Measurements from ENCODE around the gene KNDC1.
"Not testable (repeated sequence)": the region's sequence is repeated elsewhere in the genome, so short reads cannot be mapped to it uniquely, and the experiment has no call there.

Gene KNDC1

GRCh38 chr10:133225707-133226191, 65.7 kb downstream of the KNDC1 start:
- Mint-ChIP-seq H3K4me3 (no peak overlapping the region), H3K36me3 (ENCODE audit: low read depth) (no peaks in the 10 kb centered on the region), H3K27ac (no peak overlapping the region), H3K4me1 (peaks cover 24% of the 10 kb centered on the region), H3K27me3 (peaks cover 41% of the 10 kb centered on the region), H3K9me3 (no peaks in the 10 kb centered on the region)
- DNase-seq (no peak), ATAC-seq (peak; percentile 59)

DNA sequence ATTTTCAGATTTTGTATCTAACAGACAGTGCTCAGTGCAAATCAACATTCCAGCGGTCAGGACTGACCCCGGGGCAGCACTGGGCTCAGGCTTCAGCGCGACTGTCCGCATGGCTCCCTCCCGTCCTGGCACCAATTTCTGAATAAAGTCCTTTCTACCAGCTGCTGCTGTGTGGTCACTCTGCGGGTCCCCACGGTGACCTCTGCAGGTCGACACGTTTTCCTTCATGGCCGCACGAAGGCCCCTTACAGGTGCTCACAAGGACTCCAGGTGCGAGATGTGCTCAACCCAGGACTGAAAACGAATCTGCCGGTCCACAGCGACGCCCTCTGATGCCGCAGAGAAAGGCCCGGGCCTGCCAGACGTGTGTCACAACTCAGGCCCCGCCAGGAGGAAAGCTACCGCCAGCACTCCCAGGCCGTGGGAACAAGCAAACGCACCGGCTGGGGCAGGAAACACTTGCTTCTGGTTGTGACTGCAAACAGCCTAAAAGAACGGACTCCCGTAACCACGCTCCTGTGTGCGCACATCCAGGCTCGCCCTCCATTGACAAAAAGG, 66.3 kb downstream of the KNDC1 start:
- Mint-ChIP-seq H3K9me3 (no peaks in the 10 kb centered on the region), H3K27ac (no peak overlapping the region), H3K27me3 (peaks cover 36% of the 10 kb centered on the region), H3K4me1 (peaks cover 24% of the 10 kb centered on the region), H3K4me3 (no peak overlapping the region), H3K36me3 (ENCODE audit: low read depth) (no peaks in the 10 kb centered on the region)
- ATAC-seq (peak; percentile 47), DNase-seq (peak; percentile 27)

DNA sequence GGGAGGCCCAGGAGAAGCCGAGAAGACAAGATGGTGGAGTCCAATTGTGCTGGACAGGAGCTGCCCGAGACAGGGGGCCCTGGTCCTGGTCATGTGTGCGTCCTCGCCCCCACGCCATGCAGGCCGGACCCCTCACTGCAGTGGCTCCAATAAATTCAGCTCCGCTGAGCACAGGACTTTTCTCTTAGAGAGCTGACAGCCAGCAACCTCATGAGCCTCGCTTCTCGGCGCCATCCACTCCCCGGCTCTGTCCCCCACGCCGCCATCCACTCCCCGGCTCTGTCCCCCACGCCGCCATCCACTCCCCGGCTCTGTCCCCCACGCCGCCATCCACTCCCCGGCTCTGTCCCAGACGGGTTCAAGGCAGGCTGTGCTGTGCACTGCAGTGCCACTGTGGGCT, 67.2 kb downstream of the KNDC1 start:
- Mint-ChIP-seq H3K27ac (no peak overlapping the region), H3K27me3 (peaks cover 41% of the 10 kb centered on the region), H3K4me3 (no peak overlapping the region), H3K4me1 (peaks cover 27% of the 10 kb centered on the region), H3K36me3 (ENCODE audit: low read depth) (no peaks in the 10 kb centered on the region), H3K9me3 (no peaks in the 10 kb centered on the region)
- DNase-seq (no peak), ATAC-seq (no peak)

DNA sequence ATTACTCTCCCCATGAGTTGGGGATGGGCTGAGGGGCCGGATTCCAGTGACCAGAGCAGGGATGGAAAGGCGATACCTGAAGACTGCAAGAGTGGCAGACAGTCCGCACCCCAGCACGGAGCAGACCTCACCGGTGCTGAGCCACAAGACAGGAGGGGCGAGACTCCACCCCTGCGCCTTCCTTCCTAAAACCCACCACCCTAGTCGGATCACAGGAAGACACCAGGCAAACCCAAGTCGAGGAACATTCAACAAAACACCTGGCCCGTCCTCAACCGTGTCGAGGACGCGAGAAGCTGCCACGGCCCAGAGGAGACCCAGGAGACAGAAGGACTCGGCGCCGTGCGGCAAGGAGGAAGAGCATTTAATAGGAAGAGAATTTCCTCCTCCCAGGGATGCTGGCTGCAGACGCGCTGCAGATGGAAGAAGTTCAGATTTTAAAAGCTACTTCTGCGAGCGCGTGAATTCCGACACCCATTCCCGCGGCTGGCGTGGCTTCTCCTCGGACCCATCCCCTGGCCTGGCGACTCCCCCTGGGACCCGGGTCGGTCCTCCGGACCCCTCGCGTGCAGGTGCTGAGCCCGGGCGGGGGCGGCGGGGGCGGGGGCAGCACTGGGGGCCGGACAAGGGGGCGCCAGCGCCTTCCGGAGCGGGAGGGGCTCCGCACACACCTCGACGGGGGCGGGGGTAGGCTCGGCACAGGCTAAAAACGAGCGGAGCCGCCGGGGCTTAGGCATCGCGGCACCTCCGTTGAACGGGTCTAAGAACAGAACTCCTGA, 69.4 kb downstream of the KNDC1 start:
- Mint-ChIP-seq H3K36me3 (ENCODE audit: low read depth) (no peaks in the 10 kb centered on the region), H3K27me3 (peaks cover 58% of the 10 kb centered on the region), H3K4me1 (peaks cover 27% of the 10 kb centered on the region), H3K9me3 (no peaks in the 10 kb centered on the region), H3K4me3 (no peak overlapping the region), H3K27ac (no peak overlapping the region)
- ATAC-seq (no peak), DNase-seq (no peak)

GRCh38 chr10:133230044-133230361, 70.0 kb downstream of the KNDC1 start, which contains the start of gene UTF1:
Gene UTF1, plus strand, starts transcription at chr10:133230217. Its CDS starts 72 bp downstream, at chr10:133230289.
- H3K4me3 Mint-ChIP-seq = no peak within 1 kb of the TSS
- no peak within 1 kb of the TSS for H3K27ac Mint-ChIP-seq
- H3K9me3 Mint-ChIP-seq = no peaks in the 10 kb centered on the region
- ATAC-seq = no peak
- peaks cover 61% of the 10 kb centered on the region for H3K27me3 Mint-ChIP-seq
- no peaks in the 10 kb centered on the region for H3K36me3 Mint-ChIP-seq (ENCODE audit: low read depth)
- peaks cover 27% of the 10 kb centered on the region for H3K4me1 Mint-ChIP-seq
- DNase-seq = no peak

GRCh38 chr10:133230387-133231195, 70.6 kb downstream of the KNDC1 start:
- Mint-ChIP-seq H3K4me1 (peaks cover 25% of the 10 kb centered on the region), H3K36me3 (ENCODE audit: low read depth) (no peaks in the 10 kb centered on the region), H3K4me3 (no peak overlapping the region), H3K9me3 (no peaks in the 10 kb centered on the region), H3K27ac (no peak overlapping the region), H3K27me3 (peaks cover 61% of the 10 kb centered on the region)
- DNase-seq (no peak), ATAC-seq (no peak)

GRCh38 chr10:133231244-133231945, 71.4 kb downstream of the KNDC1 start:
- Mint-ChIP-seq H3K36me3 (ENCODE audit: low read depth) (no peaks in the 10 kb centered on the region), H3K27me3 (peaks cover 64% of the 10 kb centered on the region), H3K4me3 (no peak overlapping the region), H3K4me1 (peaks cover 20% of the 10 kb centered on the region), H3K9me3 (no peaks in the 10 kb centered on the region), H3K27ac (no peak overlapping the region)
- DNase-seq = no peak
- ATAC-seq = no peak

DNA sequence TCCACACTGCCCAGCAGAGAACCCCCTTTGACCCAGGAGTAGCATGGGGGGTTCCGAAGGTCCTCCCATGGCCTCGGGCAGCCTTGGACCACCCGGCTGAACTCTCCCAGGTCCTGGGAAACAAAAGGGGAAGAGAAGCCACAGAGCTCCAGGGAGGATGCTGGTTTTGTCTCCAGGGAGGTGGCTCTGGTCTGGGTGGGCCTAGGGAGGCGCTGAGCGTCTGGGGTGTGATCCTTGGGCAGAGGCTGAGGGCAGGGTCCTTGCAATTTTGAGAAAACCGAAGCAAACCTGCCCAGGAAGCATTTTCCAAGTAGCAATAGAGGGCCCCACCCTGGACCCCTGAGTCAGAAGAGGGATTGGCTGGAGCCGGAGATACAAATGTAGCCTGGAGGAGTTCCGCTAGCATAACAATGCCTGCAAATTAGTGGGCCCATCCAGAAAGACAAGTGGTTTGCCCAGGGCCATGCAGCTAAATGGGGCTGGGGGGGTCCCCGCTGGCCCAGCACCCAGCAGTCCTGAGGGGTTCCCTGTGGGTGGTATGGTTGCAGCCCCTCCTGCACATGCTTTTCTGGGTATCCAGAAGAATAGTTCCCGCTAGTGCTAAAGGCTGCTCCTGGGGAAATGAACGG, 72.0 kb downstream of the KNDC1 start:
- no peak overlapping the region for H3K4me3 Mint-ChIP-seq

GRCh38 chr10:133234796-133235195, 74.8 kb downstream of the KNDC1 start:
- ATAC-seq; H3K36me3 Mint-ChIP-seq (ENCODE audit: low read depth); H3K27ac Mint-ChIP-seq; H3K9me3 Mint-ChIP-seq; DNase-seq; H3K4me1 Mint-ChIP-seq; H3K4me3 Mint-ChIP-seq: not testable (repeated sequence)
- H3K27me3 Mint-ChIP-seq = peaks cover 50% of the 10 kb centered on the region

More for the DNA sequence above, 72.0 kb downstream of the KNDC1 start:
- DNase-seq = no peak
- ATAC-seq = no peak
- H3K27me3 Mint-ChIP-seq = peaks cover 58% of the 10 kb centered on the region
- H3K36me3 Mint-ChIP-seq (ENCODE audit: low read depth) = no peaks in the 10 kb centered on the region
- H3K4me1 Mint-ChIP-seq = peaks cover 15% of the 10 kb centered on the region
- no peaks in the 10 kb centered on the region for H3K9me3 Mint-ChIP-seq
- H3K27ac Mint-ChIP-seq = no peak overlapping the region

GRCh38 chr10:133235265-133235855, 75.3 kb downstream of the KNDC1 start:
- H3K27me3 Mint-ChIP-seq = peaks cover 52% of the 10 kb centered on the region
- DNase-seq (no peak), ATAC-seq (no peak)
- H3K4me3 Mint-ChIP-seq = no peak overlapping the region
- peaks cover 7% of the 10 kb centered on the region for H3K4me1 Mint-ChIP-seq
- H3K36me3 Mint-ChIP-seq (ENCODE audit: low read depth) = no peaks in the 10 kb centered on the region
- H3K27ac Mint-ChIP-seq = no peak overlapping the region
- no peaks in the 10 kb centered on the region for H3K9me3 Mint-ChIP-seq

GRCh38 chr10:133235932-133236331, 75.9 kb downstream of the KNDC1 start:
- DNase-seq = no peak
- H3K4me3 Mint-ChIP-seq = peak overlapping the region; percentile 24
- H3K27ac Mint-ChIP-seq = no peak overlapping the region
- no peaks in the 10 kb centered on the region for H3K9me3 Mint-ChIP-seq
- no peak for ATAC-seq
- H3K27me3 Mint-ChIP-seq = peaks cover 56% of the 10 kb centered on the region
- no peaks in the 10 kb centered on the region for H3K36me3 Mint-ChIP-seq (ENCODE audit: low read depth)
- peaks cover 11% of the 10 kb centered on the region for H3K4me1 Mint-ChIP-seq

DNA sequence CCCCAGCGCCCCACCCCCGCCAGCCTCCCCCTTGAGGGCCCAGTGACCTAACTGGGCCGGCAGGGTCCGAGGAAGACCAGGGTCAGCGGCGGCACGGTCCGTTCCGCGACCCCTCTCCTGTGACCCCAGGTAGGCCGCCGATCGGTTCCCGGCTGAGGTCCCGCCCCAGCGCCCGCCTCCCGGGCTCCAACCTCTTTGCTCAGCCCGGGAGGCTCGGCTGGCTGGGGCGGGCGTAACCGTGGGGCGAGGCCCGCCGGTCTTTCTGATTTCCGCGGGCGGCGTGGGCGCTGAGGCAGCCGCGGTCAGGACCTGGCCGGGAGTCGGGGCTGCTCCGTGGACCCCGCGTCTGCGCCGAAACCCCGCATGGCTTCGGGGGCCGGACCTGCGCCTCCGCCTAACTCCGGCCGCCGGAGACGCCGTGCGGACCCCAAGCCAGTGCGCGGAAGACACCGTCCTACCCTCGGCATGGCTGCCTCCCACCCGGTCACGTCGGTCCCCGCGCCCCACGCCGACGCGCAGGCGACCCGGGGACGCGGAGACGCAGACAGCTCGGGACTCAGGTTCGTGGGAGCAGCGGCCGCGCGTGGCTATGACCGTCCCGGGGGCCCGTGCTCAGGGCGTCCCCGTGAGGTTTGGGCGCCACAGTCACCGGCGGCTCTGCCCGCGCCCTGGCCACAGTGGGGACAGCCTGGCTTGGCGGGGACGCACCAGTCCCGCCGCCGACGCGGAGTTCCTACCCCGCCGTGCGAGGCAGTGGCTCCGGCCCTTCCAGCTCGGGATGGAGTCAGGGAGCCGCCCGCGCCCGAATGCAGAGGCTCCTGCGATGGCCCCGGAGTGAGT, 76.6 kb downstream of the KNDC1 start:
- ATAC-seq = no peak
- Mint-ChIP-seq H3K4me1 (peaks cover 15% of the 10 kb centered on the region), H3K9me3 (no peaks in the 10 kb centered on the region), H3K27me3 (peaks cover 59% of the 10 kb centered on the region), H3K4me3 (no peak overlapping the region), H3K27ac (no peak overlapping the region), H3K36me3 (ENCODE audit: low read depth) (no peaks in the 10 kb centered on the region)
- DNase-seq = no peak

GRCh38 chr10:133237241-133237587, 77.2 kb downstream of the KNDC1 start:
- no peaks in the 10 kb centered on the region for H3K9me3 Mint-ChIP-seq
- H3K27me3 Mint-ChIP-seq = peaks cover 57% of the 10 kb centered on the region
- peaks cover 19% of the 10 kb centered on the region for H3K4me1 Mint-ChIP-seq
- H3K36me3 Mint-ChIP-seq (ENCODE audit: low read depth) = no peaks in the 10 kb centered on the region
- H3K27ac Mint-ChIP-seq = no peak overlapping the region
- DNase-seq (no peak), ATAC-seq (no peak)
- no peak overlapping the region for H3K4me3 Mint-ChIP-seq

Measured in activated naive CD8-positive, alpha-beta T cell treated with anti-CD3 and anti-CD28 coated beads, Interleukin-2, amount 50 U/mL, for 24 hours (primary cell).